Measurements from ENCODE around the gene MET.

- no peak for TF ChIP-seq CTCF (IDR thresholded peaks at IDR 0.05 in 4 of 5, conservative IDR thresholded peaks at IDR 0.05 in 1 of 5)
- no peak for TF ChIP-seq POLR2A (IDR thresholded peaks at IDR 0.05)
These were observed 61.0 kb downstream of the MET start for GRCh38 chr7:116732788-116733694.

All from gastrocnemius medialis (tissue), 4 donors.